HUDEP-2 (cell line): Measurements from ENCODE around the gene DENND1A.
"Not testable (repeated sequence)": the region's sequence is repeated elsewhere in the genome, so short reads cannot be mapped to it uniquely, and the experiment has no call there.

Source experiments
- DNase-seq, 76 experiments: peaks; one replicate each; lab custom pipeline; 2025; ENCODE audit not compliant: unreplicated experiment in 76 of 76; lab: John Stamatoyannopoulos, UW

The DENND1A gene

GRCh38 chr9:123929870-123930831 lies at the start of gene DENND1A:
Gene DENND1A (minus strand): TSS chr9:123930126. CDS start chr9:123929905, 221 bp downstream.
- DNase-seq: peak in 74 of 76 experiments; percentile 29 to 89 (median 80)

- DNase-seq: no peak
These were observed 49.1 kb upstream of the DENND1A start for GRCh38 chr9:123978981-123979380.

- DNase-seq: not testable (repeated sequence)
These were observed 46.7 kb upstream of the DENND1A start for GRCh38 chr9:123976579-123976978.

GRCh38 chr9:123975871-123976270 lies 45.9 kb upstream of the DENND1A start:
- no peak for DNase-seq

- DNase-seq: no peak
These were observed 44.5 kb upstream of the DENND1A start for GRCh38 chr9:123974471-123974870.

GRCh38 chr9:123973590-123974223 lies 43.8 kb upstream of the DENND1A start:
- no peak for DNase-seq

GRCh38 chr9:123972618-123973017 lies 42.7 kb upstream of the DENND1A start:
- no peak for DNase-seq

- no peak for DNase-seq
These were observed 37.4 kb upstream of the DENND1A start for GRCh38 chr9:123967323-123967722.

GRCh38 chr9:123965801-123966686 lies 36.1 kb upstream of the DENND1A start:
- DNase-seq: no peak

- no peak for DNase-seq
These were observed 34.8 kb upstream of the DENND1A start for GRCh38 chr9:123964761-123965160.

- DNase-seq: no peak
These were observed 31.0 kb upstream of the DENND1A start for GRCh38 chr9:123960965-123961364.

GRCh38 chr9:123960366-123960765 lies 30.4 kb upstream of the DENND1A start:
- no peak for DNase-seq

- no peak for DNase-seq
These were observed 29.9 kb upstream of the DENND1A start for GRCh38 chr9:123959787-123960186.

GRCh38 chr9:123957731-123958130 lies 27.8 kb upstream of the DENND1A start:
- DNase-seq: no peak

GRCh38 chr9:123957168-123957721 lies 27.3 kb upstream of the DENND1A start:
- no peak for DNase-seq

GRCh38 chr9:123955637-123956036 lies 25.7 kb upstream of the DENND1A start:
- DNase-seq: no peak

- no peak for DNase-seq
These were observed 24.8 kb upstream of the DENND1A start for GRCh38 chr9:123954518-123955280.

- no peak for DNase-seq
These were observed 22.9 kb upstream of the DENND1A start for GRCh38 chr9:123952641-123953495.

GRCh38 chr9:123948286-123948685 lies 18.4 kb upstream of the DENND1A start:
- DNase-seq: no peak
